HEK293 (cell line): ENCODE results near the gene RBM46.
"Not testable (repeated sequence)": the region's sequence is repeated elsewhere in the genome, so short reads cannot be mapped to it uniquely, and the experiment has no call there.

Experiments
- CTCF ChIA-PET: fragments of 350-600 bp; formaldehyde crosslinking; extraction: SDS; loops from one replicate; lab custom pipeline; 2021; ENCODE audit warnings: antibody characterized with exemption; lab: Yijun Ruan, JAX
- POLR2A ChIA-PET: fragments of 300-600 bp; formaldehyde crosslinking; extraction: SDS; loops from one replicate; lab custom pipeline; 2020; ENCODE audit warnings: antibody characterized with exemption, inconsistent platforms; lab: Yijun Ruan, JAX
- H3K27ac ChIP-seq: fragments of 200-500 bp; sonication (Bioruptor generic); 2 replicates; pipeline ENCODE4 v1.5.1; 2014; ENCODE audit warnings: low read depth, low read length, control low read depth, inconsistent platforms; ENCODE audit errors: extremely low read depth
- H3K36me3 ChIP-seq, 2 experiments: fragments of 200-500 bp in 1 of 2; sonication (Bioruptor generic) in 1 of 2; 1 replicate in 1 of 2; 2 replicates in 1 of 2; pipeline ENCODE4 v1.5.1; 2014 to 2017; ENCODE audit warnings: inconsistent platforms in 2 of 2, low read length in 2 of 2; ENCODE audit not compliant: control insufficient read depth in 2 of 2, insufficient read depth in 1 of 2
- H3K4me1 ChIP-seq: fragments of 200-500 bp; sonication (Bioruptor generic); 2 replicates; pipeline ENCODE4 v1.5.1; 2014; ENCODE audit warnings: mild to moderate bottlenecking, low read length, inconsistent platforms; ENCODE audit not compliant: control insufficient read depth, insufficient read depth
- H3K4me3 ChIP-seq: 2 replicates; pipeline ENCODE4 v1.5.1; 2011; ENCODE audit warnings: low read depth, mild to moderate bottlenecking, control low read depth, low read length, moderate library complexity
- H3K9me3 ChIP-seq: fragments of 200-500 bp; sonication (Bioruptor generic); 2 replicates; pipeline ENCODE4 v1.5.1; 2014; ENCODE audit warnings: low read depth, low read length, inconsistent platforms; ENCODE audit not compliant: control insufficient read depth, insufficient read depth
- SETDB1 ChIP-seq: IDR thresholded peaks from one replicate; pipeline ENCODE4 v1.6.1; 2017; ENCODE audit warnings: mild to moderate bottlenecking, low read length, moderate library complexity, mixed read lengths; ENCODE audit not compliant: insufficient read length
- TRIM28 ChIP-seq: IDR thresholded peaks from 2 replicates; pipeline ENCODE4 v1.6.1; 2011; ENCODE audit warnings: low read length, control low read depth, borderline replicate concordance
- YY2 ChIP-seq: fragments of 450-650 bp; formaldehyde crosslinking; IDR thresholded peaks from 2 replicates; pipeline ENCODE4 v1.5.1; 2016; ENCODE audit warnings: missing biosample characterization, missing genetic modification characterization

The RBM46 gene

DNA sequence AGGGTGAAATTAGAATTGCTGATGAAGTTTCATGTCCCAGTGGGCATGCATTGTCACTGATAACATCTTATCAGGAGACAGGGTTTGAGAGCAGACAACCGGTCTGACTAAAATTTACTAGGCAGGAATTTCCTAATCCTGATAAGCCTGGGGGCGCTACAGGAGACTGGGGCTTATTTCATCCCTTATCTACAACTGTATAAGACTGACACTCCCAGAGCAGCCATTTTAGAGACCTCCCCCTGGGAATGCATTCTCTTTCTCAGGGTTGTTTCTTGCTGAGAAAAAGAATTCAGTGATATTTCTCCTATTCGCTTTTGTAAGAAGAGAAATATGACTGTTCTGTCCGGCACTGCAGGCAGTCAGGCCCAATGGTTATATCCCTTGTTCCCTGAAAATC is 93.0 kb downstream of the RBM46 start:
- H3K4me1 ChIP-seq, H3K9me3 ChIP-seq, H3K36me3 ChIP-seq, H3K4me3 ChIP-seq, POLR2A ChIA-PET, CTCF ChIA-PET: not testable (repeated sequence)
- peak; percentile 87 for TF ChIP-seq SETDB1
- TF ChIP-seq, all 188 proteins: peak for 1; not testable (repeated sequence) for 187
- not testable (repeated sequence) for H3K27ac ChIP-seq

DNA sequence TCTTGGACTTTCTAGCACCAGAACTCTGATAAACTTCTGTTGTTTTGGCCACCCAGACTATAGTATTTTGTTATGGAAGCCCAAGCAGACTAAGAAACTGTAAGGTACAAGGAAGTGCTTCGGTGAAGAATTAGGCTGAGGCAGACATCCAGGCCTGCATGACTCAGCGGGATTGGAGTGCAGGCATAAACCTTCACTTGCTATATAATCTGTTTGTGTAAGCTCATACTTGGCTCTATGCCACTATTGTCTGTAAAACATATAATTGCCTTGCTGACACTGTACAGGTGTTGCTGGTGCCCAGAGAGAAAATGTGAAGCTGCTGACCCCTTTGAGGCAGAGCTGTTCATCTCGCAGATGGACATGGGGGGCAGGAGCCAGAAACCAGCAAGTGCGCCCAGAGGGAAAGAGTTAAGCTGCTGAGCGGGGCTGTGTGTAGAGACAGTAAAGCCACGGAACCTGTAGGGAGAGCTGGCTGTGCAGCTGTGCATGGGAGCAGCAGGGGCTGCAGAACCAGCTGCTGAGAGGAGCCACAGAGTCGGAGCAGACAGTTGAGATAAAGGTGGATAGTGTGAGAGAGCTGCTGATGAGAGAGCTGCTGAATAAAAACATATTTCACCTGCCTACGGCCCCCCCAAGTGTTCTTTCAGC is 96.2 kb downstream of the RBM46 start:
- POLR2A ChIA-PET, result no interaction called here
- Histone ChIP-seq H3K36me3 (no peaks in the 10 kb centered on the region), H3K4me3 (no peak overlapping the region), H3K27ac (no peak overlapping the region), H3K9me3 (no peaks in the 10 kb centered on the region), H3K4me1 (no peaks in the 10 kb centered on the region)
- TF ChIP-seq SETDB1, result peak; percentile 53
- TF ChIP-seq TRIM28, result peak; percentile 84; the same call in 1 of the 2 replicates
- TF ChIP-seq YY2 (tag by site-specific recombination), result no peak
- CTCF ChIA-PET, result no interaction called here
